Upper lobe of left lung (tissue), 4 donors: ENCODE data around the gene GPR15.

Experiments
- EP300 ChIP-seq, 4 donors: sonication (generic); formaldehyde crosslinking; IDR thresholded peaks; one replicate each; pipeline ENCODE4 v1.5.1; 2017; ENCODE audit warnings: antibody characterized with exemption in 4 of 4, control low read depth in 2 of 4
- POLR2A ChIP-seq, 4 donors: fragments of 450-650 bp; IDR thresholded peaks; one replicate each; pipeline ENCODE4 v1.5.1; 2016 to 2017; ENCODE audit warnings: antibody characterized with exemption in 4 of 4, mild to moderate bottlenecking in 2 of 4
- TF ChIP-seq, protein P1 (sequence below), 6 experiments: fragments of 450-650 bp in 4 of 6; fragments of 200-600 bp in 2 of 6; sonication (generic) in 2 of 6; IDR thresholded peaks; one replicate each; pipeline ENCODE4 v1.5.1; 2016 to 2019; ENCODE audit warnings: antibody characterized with exemption in 6 of 6

DNA sequence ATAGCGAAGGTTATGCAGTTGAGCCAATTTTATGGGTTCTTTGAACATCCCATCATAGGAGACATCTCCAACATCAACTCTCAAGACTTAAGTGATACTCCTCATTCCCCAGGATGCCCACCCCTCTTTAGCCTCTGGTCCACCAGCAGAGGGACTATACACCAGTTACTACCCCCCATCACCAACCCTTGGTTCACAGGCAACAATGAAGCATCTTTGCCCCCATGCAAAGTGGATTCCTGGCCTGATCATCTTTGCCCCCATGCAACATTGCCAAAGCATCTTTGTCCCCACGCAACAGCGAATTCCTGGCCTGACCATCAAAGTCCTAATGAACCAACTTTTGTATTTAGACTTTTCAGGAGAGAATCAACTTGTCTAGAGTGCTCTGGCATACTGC is 19.1 kb downstream of the GPR15 start:
- TF ChIP-seq, protein P1, sequence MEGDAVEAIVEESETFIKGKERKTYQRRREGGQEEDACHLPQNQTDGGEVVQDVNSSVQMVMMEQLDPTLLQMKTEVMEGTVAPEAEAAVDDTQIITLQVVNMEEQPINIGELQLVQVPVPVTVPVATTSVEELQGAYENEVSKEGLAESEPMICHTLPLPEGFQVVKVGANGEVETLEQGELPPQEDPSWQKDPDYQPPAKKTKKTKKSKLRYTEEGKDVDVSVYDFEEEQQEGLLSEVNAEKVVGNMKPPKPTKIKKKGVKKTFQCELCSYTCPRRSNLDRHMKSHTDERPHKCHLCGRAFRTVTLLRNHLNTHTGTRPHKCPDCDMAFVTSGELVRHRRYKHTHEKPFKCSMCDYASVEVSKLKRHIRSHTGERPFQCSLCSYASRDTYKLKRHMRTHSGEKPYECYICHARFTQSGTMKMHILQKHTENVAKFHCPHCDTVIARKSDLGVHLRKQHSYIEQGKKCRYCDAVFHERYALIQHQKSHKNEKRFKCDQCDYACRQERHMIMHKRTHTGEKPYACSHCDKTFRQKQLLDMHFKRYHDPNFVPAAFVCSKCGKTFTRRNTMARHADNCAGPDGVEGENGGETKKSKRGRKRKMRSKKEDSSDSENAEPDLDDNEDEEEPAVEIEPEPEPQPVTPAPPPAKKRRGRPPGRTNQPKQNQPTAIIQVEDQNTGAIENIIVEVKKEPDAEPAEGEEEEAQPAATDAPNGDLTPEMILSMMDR (IDR thresholded peaks at IDR 0.05) = no peak
- TF ChIP-seq POLR2A (IDR thresholded peaks at IDR 0.05) (no peak), EP300 (IDR thresholded peaks at IDR 0.05) (no peak)
